ENCODE results near the gene CNTN6.

DNA sequence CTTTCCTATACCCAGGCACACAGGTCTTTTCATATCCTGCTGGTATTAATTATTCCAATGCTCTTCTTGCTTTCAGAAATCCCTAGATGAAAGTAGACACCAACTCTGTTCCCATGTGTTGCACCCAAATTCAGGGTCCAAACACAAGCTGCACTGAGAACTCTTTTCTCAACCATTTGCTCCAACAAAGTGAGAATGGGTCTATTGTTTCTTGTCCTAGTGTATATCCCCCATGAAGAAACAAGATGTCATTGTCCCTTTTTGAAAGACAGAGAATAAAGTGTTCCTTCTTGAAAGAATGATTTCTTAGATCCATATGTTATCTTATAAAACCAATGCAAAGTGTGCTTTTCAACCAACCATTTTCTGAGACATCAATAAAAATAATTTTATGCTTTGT lies 353.7 kb downstream of the CNTN6 start:
- TF ChIP-seq, protein P1, sequence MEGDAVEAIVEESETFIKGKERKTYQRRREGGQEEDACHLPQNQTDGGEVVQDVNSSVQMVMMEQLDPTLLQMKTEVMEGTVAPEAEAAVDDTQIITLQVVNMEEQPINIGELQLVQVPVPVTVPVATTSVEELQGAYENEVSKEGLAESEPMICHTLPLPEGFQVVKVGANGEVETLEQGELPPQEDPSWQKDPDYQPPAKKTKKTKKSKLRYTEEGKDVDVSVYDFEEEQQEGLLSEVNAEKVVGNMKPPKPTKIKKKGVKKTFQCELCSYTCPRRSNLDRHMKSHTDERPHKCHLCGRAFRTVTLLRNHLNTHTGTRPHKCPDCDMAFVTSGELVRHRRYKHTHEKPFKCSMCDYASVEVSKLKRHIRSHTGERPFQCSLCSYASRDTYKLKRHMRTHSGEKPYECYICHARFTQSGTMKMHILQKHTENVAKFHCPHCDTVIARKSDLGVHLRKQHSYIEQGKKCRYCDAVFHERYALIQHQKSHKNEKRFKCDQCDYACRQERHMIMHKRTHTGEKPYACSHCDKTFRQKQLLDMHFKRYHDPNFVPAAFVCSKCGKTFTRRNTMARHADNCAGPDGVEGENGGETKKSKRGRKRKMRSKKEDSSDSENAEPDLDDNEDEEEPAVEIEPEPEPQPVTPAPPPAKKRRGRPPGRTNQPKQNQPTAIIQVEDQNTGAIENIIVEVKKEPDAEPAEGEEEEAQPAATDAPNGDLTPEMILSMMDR (IDR thresholded peaks at IDR 0.05) = no peak
- TF ChIP-seq EZH2phosphoT487 (IDR thresholded peaks at IDR 0.05) = no peak
